ENCODE data around the gene MAGEB10. TPM values are rescaled to one million over a fixed set of nuclear protein-coding genes. Genes with fewer than 3 reads are reported as not detected.

MAGEB10 gene, protein sequence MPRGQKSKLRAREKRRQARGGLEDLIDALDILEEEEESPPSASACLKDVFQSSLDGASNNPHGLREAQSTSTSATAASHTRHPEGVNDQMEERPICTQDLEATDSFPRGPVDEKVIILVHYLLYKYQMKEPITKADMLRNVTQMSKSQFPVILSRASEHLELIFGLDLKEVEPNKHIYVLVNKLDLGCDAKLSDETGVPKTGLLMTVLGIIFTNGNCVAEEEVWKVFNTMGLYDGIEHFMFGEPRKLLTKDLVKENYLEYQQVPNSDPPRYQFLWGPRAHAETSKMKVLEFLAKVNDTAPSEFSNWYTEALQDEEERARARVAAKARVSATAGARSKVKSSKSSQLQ
- not detected in 2 replicates for total RNA-seq (ENCODE audit: low replicate concordance)
- long read RNA-seq: 0 reads

DNA sequence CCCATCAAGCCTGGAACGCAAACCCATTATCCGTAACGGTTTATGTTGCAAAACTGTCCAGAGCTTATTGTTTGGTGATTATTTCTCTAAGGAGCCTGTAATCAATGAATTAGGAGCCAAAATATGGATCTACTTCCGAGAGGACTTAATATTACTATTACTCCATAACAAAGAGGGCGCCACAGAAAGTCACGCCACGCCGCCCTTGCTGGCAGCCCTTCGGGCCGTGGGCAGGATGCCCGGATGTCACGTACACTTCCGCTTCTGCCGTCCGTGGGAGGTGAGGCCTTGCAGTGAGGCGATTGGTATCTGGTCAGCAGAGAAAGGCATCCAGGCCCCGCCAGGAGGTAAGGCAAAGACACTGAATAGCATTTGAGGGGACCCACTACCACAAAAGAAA lies at the start of gene MAGEB10:
MAGEB10 (plus strand) TSS at position 301 of the 400 bp plus-strand sequence. CDS start 13,317 bp downstream, outside the sequence.
- H3K36me3 Mint-ChIP-seq: no peaks in the 10 kb centered on the region
- TF ChIP-seq, protein P1, sequence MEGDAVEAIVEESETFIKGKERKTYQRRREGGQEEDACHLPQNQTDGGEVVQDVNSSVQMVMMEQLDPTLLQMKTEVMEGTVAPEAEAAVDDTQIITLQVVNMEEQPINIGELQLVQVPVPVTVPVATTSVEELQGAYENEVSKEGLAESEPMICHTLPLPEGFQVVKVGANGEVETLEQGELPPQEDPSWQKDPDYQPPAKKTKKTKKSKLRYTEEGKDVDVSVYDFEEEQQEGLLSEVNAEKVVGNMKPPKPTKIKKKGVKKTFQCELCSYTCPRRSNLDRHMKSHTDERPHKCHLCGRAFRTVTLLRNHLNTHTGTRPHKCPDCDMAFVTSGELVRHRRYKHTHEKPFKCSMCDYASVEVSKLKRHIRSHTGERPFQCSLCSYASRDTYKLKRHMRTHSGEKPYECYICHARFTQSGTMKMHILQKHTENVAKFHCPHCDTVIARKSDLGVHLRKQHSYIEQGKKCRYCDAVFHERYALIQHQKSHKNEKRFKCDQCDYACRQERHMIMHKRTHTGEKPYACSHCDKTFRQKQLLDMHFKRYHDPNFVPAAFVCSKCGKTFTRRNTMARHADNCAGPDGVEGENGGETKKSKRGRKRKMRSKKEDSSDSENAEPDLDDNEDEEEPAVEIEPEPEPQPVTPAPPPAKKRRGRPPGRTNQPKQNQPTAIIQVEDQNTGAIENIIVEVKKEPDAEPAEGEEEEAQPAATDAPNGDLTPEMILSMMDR (conservative IDR thresholded peaks at IDR 0.05): no peak
- no peak within 1 kb of the TSS for H3K4me3 Mint-ChIP-seq
- no peaks in the 10 kb centered on the region for H3K4me1 Mint-ChIP-seq (ENCODE audit: unreplicated experiment)
- H3K9me3 Mint-ChIP-seq: no peaks in the 10 kb centered on the region
- H3K27me3 Mint-ChIP-seq: no peaks in the 10 kb centered on the region
- no peak within 1 kb of the TSS for H3K27ac Mint-ChIP-seq
- DNase-seq (ENCODE audit: extremely low spot score, unreplicated experiment): no peak

DNA sequence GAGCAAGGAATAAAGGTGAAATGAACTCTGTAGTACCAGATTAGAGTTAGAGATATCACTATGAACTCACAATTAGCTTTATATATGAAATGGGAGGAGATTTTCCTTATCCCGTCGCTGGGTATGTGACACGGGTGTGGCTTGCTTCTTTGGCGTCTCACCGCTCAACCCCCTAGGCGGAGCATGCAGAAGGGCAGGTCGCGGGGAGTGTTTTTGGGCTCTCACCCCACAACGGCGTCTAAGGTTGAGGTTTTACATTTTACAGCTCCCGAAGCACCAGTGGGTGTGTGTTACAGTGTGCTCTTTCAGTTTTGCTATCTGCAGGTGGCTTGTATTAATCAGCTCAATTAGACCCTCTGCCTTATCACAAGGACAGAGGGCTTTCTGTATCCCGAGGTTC lies 42.1 kb upstream of the MAGEB10 start:
- H3K4me3 Mint-ChIP-seq: no peak overlapping the region
- no peaks in the 10 kb centered on the region for H3K36me3 Mint-ChIP-seq
- TF ChIP-seq, protein P1 (conservative IDR thresholded peaks at IDR 0.05): no peak
- H3K27ac Mint-ChIP-seq: no peak overlapping the region
- no peaks in the 10 kb centered on the region for H3K9me3 Mint-ChIP-seq
- no peaks in the 10 kb centered on the region for H3K27me3 Mint-ChIP-seq
- no peak for DNase-seq (ENCODE audit: extremely low spot score, unreplicated experiment)
- no peaks in the 10 kb centered on the region for H3K4me1 Mint-ChIP-seq (ENCODE audit: unreplicated experiment)

DNA sequence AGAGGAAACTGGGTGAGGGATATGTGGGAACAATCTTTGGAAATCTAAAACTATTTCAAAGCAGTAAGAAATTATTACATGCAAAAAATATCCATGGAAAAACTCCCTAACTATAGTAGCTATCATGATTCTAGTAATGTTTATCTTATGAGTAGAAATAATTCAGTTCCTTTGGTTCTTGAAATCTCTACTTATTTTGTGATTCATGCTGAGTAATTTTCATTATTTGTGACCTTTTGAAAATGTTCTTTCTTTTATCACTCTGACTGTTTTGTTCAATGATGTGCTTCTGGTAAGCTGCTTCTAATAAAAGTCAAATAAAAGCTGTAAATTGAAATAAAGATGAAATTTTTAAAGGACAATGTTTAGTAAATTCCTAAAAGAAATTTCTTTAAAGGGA lies 40.4 kb upstream of the MAGEB10 start:
- H3K4me3 Mint-ChIP-seq: no peak overlapping the region
- TF ChIP-seq, protein P1 (conservative IDR thresholded peaks at IDR 0.05): no peak
- no peaks in the 10 kb centered on the region for H3K9me3 Mint-ChIP-seq
- no peak overlapping the region for H3K27ac Mint-ChIP-seq
- H3K36me3 Mint-ChIP-seq: no peaks in the 10 kb centered on the region
- no peaks in the 10 kb centered on the region for H3K27me3 Mint-ChIP-seq
- DNase-seq (ENCODE audit: extremely low spot score, unreplicated experiment): no peak
- no peaks in the 10 kb centered on the region for H3K4me1 Mint-ChIP-seq (ENCODE audit: unreplicated experiment)

DNA sequence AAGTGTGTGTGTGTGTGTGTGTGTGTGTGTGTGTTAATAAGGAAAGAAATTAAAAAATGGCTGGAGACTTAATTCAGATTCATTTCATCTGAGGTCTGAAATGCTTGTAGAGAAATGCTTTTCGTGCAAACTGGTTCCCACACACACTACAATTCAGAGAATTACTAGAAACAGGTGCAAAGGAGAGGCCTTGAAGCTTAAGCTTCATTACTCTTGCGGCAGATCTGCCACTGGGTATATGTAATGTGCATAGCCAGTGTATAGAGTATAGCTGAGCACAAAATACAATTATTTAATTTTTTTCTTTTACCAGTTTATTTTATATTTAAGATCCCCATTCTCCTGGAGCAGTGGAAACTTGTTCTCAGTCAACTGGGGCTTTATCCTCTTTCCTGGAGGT lies 31.8 kb upstream of the MAGEB10 start:
- no peaks in the 10 kb centered on the region for H3K4me1 Mint-ChIP-seq (ENCODE audit: unreplicated experiment)
- H3K36me3 Mint-ChIP-seq: no peaks in the 10 kb centered on the region
- no peak overlapping the region for H3K27ac Mint-ChIP-seq
- TF ChIP-seq, protein P1 (conservative IDR thresholded peaks at IDR 0.05): no peak
- no peak overlapping the region for H3K4me3 Mint-ChIP-seq
- DNase-seq (ENCODE audit: extremely low spot score, unreplicated experiment): no peak
- no peaks in the 10 kb centered on the region for H3K9me3 Mint-ChIP-seq
- no peaks in the 10 kb centered on the region for H3K27me3 Mint-ChIP-seq

DNA sequence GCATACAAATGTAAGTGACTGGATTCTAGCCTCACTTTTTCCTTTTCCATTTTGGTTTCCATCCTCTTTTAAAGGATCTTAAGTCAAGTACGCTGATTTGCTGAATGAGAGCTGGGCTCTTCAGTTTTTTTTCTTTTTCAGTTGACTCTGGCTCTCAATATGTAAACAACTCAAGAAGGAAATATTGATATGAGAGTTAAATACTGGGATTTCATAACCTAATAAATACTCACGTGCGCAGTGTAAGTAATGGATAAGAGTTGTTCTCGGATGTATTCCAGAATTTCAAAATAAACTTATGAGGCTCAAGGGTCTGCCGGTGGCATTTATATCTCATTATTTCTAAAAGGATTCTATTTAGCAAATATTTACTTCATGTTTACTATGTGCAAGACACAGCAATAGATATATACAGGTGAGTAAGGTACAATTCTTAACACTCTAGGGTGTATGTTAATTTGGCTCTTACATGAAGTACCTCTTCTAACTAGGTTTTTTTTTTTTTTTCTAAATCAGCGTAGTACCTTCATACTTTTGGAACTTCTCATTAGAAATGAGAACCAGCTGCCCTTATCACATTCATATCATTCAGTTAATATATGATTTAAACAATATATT lies 11.0 kb upstream of the MAGEB10 start:
- DNase-seq (ENCODE audit: extremely low spot score, unreplicated experiment): no peak
- Mint-ChIP-seq H3K4me3 (no peak overlapping the region), H3K36me3 (no peaks in the 10 kb centered on the region), H3K9me3 (no peaks in the 10 kb centered on the region), H3K27me3 (no peaks in the 10 kb centered on the region), H3K4me1 (ENCODE audit: unreplicated experiment) (no peaks in the 10 kb centered on the region), H3K27ac (no peak overlapping the region)
- TF ChIP-seq, protein P1 (conservative IDR thresholded peaks at IDR 0.05): no peak
